ENCODE measurements around the gene LGALS9.

Gene LGALS9

DNA sequence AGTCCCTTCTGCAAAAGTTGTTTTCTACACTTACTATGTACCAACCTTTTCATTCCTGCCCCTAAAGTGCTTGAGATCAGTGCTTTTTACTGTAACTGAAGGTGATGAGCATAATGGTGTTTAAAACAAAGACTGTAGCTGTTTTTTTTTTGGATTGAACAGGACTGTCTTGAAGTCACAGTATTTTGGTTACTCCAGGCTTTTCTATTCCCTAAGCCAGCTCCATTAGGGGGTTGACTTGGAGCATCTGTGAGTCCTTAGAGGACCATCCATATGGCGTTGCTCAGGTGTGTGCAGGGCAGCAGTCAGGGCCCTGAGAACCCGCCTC, 29.0 kb upstream of the LGALS9 start:
- Histone ChIP-seq H3K79me2 (no peaks in the 10 kb centered on the region), H3K27ac (no peak overlapping the region), H3K9ac (no peak overlapping the region), H3K4me1 (no peaks in the 10 kb centered on the region), H3K4me2 (ENCODE audit: low read length) (no peak overlapping the region), H2AFZ (no peak overlapping the region), H3K4me3 (ENCODE audit: low read depth, low read length) (no peak overlapping the region), H3K36me3 (ENCODE audit: control insufficient read depth, insufficient read depth, low read length) (no peaks in the 10 kb centered on the region), H3K27me3 (ENCODE audit: control insufficient read depth, insufficient read depth, low read length) (no peaks in the 10 kb centered on the region), H3K9me3 (ENCODE audit: control insufficient read depth, low read length) (no peaks in the 10 kb centered on the region)
- TF ChIP-seq, protein P1, sequence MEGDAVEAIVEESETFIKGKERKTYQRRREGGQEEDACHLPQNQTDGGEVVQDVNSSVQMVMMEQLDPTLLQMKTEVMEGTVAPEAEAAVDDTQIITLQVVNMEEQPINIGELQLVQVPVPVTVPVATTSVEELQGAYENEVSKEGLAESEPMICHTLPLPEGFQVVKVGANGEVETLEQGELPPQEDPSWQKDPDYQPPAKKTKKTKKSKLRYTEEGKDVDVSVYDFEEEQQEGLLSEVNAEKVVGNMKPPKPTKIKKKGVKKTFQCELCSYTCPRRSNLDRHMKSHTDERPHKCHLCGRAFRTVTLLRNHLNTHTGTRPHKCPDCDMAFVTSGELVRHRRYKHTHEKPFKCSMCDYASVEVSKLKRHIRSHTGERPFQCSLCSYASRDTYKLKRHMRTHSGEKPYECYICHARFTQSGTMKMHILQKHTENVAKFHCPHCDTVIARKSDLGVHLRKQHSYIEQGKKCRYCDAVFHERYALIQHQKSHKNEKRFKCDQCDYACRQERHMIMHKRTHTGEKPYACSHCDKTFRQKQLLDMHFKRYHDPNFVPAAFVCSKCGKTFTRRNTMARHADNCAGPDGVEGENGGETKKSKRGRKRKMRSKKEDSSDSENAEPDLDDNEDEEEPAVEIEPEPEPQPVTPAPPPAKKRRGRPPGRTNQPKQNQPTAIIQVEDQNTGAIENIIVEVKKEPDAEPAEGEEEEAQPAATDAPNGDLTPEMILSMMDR (IDR thresholded peaks at IDR 0.05), result no peak

DNA sequence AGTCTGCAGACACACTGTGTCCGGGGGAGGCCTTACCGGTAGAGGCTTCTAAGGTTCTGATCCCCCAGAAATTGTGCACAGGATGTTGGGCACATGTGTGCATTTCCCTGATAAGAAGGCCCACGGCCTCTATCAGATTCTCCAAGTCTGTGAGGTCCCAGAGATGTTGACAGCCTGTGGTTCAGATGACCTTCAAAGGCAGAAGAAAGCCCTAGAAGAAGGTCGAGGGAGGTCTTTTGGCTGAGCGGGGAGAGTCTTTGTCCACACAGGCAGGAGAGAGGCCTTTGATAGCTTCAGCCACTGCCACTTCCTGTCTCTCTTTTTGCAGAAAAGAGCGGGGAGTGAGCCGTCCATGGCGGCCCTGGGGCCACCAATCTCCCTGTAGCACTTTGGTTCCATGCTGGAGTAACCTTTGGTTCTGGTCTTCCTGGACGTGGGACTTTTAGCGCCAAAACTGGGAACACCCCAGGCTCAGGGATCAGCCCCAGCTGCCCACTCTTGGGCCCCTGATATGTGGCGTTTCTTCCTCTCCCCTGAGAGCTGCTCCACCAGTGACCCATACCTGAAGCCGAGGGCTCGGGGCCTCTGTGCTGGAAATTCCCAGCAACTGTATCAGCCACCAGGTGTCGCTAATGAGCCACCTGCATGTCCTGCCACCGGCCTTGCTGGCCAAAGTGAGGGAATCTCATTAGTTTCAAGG, 28.1 kb upstream of the LGALS9 start:
- no peaks in the 10 kb centered on the region for H3K36me3 ChIP-seq (ENCODE audit: control insufficient read depth, insufficient read depth, low read length)
- H3K27ac ChIP-seq, result no peak overlapping the region

DNA sequence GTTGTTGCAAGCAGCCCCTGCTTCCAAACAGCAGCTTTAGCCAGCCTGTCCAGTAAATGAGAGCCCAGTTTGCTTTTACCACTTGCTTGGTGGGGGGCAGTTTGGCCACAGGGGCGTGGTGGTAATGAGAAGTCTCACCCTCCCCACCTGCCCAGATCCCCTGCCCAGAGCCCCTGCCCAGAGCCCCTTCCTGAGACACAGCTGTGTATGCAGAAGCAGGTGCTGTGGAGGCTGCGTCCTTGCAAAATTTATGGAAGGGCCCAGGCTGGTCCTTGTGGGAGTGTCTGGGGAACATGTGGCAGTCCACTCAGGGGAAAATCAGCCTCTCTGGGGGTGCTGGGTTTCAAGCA, 27.6 kb upstream of the LGALS9 start:
- Histone ChIP-seq H3K4me2 (ENCODE audit: low read length) (no peak overlapping the region), H3K27ac (no peak overlapping the region), H3K9me3 (ENCODE audit: control insufficient read depth, low read length) (no peaks in the 10 kb centered on the region), H2AFZ (no peak overlapping the region), H3K79me2 (no peaks in the 10 kb centered on the region), H3K4me3 (ENCODE audit: low read depth, low read length) (no peak overlapping the region), H3K36me3 (ENCODE audit: control insufficient read depth, insufficient read depth, low read length) (no peaks in the 10 kb centered on the region), H3K9ac (no peak overlapping the region), H3K4me1 (no peaks in the 10 kb centered on the region), H3K27me3 (ENCODE audit: control insufficient read depth, insufficient read depth, low read length) (no peaks in the 10 kb centered on the region)
- TF ChIP-seq, protein P1 (IDR thresholded peaks at IDR 0.05), result no peak

More for the DNA sequence above, 28.1 kb upstream of the LGALS9 start:
- Histone ChIP-seq H3K9me3 (ENCODE audit: control insufficient read depth, low read length) (no peaks in the 10 kb centered on the region), H3K27me3 (ENCODE audit: control insufficient read depth, insufficient read depth, low read length) (no peaks in the 10 kb centered on the region), H3K9ac (no peak overlapping the region), H2AFZ (peak overlapping the region; percentile 39), H3K4me1 (no peaks in the 10 kb centered on the region), H3K4me2 (ENCODE audit: low read length) (no peak overlapping the region), H3K4me3 (ENCODE audit: low read depth, low read length) (no peak overlapping the region), H3K79me2 (no peaks in the 10 kb centered on the region)
- TF ChIP-seq, protein P1 (IDR thresholded peaks at IDR 0.05), result peak; percentile 96

DNA sequence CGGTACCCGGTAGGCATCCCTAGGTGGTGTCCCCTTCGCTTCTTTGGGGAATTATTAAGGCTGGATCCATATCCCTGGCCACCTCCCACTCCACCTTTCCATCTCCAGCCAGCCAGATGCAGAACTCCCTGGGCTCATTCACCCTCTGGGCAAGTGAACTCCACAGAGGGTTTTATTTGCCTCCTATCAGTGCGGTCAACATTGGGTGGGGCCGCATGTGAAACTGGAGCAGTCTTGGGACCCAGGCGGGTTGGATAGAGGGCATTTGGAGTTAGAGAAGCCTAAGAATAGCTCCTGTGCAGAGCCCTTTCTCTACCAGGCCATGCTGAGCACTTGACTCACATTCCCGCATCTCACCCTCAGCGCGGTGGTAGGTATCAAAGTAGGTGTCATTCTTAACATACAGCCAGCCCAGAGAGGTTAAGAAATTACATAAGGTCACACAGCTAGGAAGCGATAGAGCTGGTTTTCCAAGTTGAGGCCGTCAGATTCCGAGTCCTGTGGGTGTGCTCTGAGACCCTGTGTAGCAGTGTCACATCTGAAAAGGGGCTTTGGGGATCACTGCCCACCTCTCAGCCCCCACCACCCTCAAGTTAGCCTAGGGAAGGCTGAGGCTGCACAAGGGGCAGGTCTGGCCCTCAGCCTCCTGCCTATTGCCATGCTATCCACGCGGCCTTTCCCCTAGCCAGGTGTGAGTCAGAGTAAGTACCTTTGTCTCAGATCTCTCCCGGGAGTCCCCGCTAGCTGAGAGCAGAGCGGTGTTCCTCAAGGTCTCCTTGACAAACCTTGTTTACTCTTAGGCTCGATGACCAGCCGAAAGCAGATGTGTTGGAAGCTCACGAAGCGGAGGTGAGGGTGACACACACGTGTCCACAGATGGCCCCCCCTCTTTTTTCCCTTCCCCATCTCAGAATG, 26.9 kb upstream of the LGALS9 start:
- no peaks in the 10 kb centered on the region for H3K9me3 ChIP-seq (ENCODE audit: control insufficient read depth, low read length)
- H3K27me3 ChIP-seq (ENCODE audit: control insufficient read depth, insufficient read depth, low read length), result no peaks in the 10 kb centered on the region
- H2AFZ ChIP-seq, result no peak overlapping the region
- H3K4me3 ChIP-seq (ENCODE audit: low read depth, low read length), result no peak overlapping the region
- TF ChIP-seq, protein P1 (IDR thresholded peaks at IDR 0.05), result no peak
- no peaks in the 10 kb centered on the region for H3K79me2 ChIP-seq
- H3K9ac ChIP-seq, result no peak overlapping the region
- H3K4me2 ChIP-seq (ENCODE audit: low read length), result no peak overlapping the region
- H3K36me3 ChIP-seq (ENCODE audit: control insufficient read depth, insufficient read depth, low read length), result no peaks in the 10 kb centered on the region
- H3K27ac ChIP-seq, result no peak overlapping the region
- H3K4me1 ChIP-seq, result no peaks in the 10 kb centered on the region
